CD4-positive, alpha-beta T cell treated with Interleukin-15 for 1 hour (primary cell): ENCODE data around the gene TEX19.
"Not testable (repeated sequence)": the region's sequence is repeated elsewhere in the genome, so short reads cannot be mapped to it uniquely, and the experiment has no call there.

Experiments
- DNase-seq: peaks from one replicate; pipeline ENCODE4 v3.0.0-alpha.2; 2020

Gene TEX19

GRCh38 chr17:82377924-82378740 is 19.1 kb downstream of the TEX19 start:
- no peak for DNase-seq

DNA sequence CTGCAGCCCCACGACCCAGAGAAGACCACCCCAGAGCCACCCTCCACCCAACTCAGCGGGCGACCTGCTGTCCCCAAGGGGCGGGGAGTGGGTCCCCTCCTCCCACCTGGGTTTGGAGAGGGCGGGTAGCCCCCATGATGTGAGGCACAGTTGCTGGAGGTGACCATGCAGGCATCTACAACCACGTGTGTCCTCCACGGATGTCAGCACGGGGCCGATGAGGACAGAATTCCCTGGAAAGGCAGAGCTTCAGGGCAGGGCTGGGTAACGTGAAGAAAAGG is 19.6 kb downstream of the TEX19 start:
- no peak for DNase-seq

- DNase-seq: no peak
Measured at GRCh38 chr17:82380860-82381702, 22.0 kb downstream of the TEX19 start.

- DNase-seq: not testable (repeated sequence)
Measured at GRCh38 chr17:82381703-82382009, 22.6 kb downstream of the TEX19 start.

DNA sequence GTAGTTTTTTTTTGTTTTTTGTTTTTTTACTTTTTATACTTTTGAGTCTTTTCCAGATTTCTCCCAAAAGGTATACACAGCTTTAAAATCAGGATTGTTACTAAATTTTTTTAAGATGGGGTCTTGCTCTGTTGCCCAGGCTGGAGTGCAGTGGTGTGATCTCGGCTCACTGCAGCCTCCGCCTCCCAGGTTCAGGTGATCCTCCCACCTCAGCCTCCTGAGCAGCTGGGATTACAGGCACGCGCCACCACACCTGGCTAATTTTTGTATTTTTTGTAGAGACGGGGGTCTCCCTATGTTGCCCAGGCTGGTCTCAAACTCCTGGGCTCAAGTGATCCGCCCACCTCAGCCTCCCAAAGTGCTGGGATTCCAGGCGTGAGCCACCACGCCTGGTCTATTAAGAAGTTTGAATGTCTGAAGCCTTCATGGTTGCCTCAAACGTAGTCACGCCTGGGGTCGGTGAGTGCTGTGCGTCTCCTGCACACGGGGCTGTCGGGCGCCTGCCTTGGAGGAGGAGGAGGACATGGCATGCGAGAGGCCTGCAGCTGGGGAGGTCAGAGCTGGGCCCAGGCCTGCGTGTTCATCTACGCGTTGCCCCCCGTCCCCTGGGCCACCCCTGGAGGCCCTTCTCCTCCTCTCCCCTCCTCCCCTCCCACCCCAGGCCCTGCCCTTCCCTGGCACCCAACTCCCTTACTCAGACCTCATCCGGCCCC is 23.3 kb downstream of the TEX19 start:
- DNase-seq: not testable (repeated sequence)

DNA sequence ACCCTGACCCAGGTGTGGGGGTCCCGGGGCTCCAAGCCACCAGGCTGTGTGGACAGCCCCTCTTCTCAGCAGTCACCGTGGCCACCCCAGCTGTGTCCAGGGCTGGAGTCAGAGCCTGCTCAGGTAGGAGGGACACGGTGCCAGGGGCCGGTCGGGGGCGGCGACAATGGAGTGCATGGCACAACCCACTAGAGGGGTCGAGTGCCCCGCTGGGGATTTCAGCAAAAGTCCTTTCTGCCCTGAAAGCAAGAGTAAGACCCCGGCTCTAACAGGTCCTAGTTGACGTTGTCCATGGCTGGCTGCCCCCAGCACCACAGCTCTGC is 23.8 kb downstream of the TEX19 start:
- DNase-seq: no peak

GRCh38 chr17:82383411-82383810 is 24.4 kb downstream of the TEX19 start:
- no peak for DNase-seq

- no peak for DNase-seq
Measured at GRCh38 chr17:82384051-82384729, 25.1 kb downstream of the TEX19 start.

GRCh38 chr17:82384730-82385481 is 25.9 kb downstream of the TEX19 start:
- DNase-seq: no peak

- DNase-seq: no peak
Measured at GRCh38 chr17:82385559-82386254, 26.7 kb downstream of the TEX19 start.

GRCh38 chr17:82386255-82386831 is 27.3 kb downstream of the TEX19 start:
- DNase-seq: no peak

DNA sequence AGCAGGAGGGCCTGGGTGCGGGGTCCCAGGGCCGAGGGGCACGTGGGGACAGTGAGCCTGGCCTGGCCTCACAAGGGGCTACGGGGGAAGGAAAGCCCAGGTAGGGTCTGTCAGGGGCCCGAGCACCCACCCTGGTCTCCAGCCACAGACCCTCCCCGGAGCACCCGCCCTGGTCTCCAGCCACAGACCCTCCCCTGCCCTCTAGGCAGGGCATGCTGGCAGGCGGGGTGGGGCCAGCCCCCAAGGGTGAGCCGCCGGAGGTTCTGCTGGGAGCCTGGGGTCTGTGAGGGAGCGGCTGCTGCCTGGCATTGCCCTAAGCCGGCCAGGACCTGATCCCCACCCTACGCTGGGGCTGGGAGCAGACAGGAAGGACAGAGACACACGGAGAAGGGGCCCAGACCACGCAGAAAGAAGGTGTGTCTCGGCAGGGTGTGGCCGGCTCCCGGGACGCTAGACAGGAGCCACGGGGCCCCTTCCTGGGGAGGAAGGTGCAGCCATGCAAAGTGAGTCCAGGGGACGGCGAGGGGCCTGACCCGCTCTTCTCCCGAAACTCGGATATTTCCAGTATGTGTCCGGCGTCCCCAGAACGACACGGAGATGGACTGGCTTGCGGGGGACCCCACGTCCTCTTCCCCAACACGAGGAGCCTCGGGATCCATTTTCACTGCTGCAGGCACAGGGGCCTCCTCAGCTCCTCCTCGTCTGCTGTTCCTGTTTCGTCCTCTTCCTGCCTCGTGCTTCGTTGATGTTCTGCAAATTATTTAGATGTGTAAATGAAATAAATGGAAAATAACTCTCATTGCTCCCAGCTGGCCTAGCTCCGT is 28.0 kb downstream of the TEX19 start:
- DNase-seq: no peak

- DNase-seq: no peak
Measured at GRCh38 chr17:82387705-82388106, 28.7 kb downstream of the TEX19 start.

DNA sequence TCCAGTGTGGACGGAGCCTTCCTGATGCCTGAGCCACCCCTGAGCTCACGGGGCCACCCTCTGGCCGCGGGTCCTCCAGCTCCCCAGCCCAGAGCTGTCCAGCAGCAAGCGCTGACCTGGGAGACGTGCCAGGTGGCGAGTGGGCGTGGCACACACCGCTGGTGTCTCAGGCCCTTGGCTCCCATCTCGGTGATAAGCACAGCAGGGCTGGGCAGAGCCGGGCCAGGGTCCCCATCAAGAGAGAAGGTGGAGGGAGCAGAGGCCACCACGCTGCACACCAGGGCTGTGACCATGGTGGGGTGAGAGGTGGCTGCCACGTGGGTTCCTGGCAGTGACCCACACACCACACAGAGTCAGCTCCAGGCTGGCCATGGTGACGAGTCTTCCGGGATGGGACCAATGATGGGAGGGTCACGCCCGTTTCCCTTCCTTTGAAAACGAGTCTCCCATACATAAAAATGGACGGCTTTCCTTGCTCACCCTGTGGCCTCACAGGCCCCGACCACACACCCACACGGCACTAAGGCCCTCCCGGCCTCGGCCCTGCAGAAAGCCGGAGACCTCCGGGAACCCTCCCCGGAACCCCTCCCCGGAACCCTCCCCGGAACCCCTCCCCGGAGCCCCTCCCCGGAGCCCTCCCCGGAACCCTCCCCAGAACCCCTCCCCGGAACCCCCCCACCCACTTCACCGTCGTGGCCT is 29.3 kb downstream of the TEX19 start:
- DNase-seq: no peak

- DNase-seq: no peak
Measured at GRCh38 chr17:82388922-82389283, 29.9 kb downstream of the TEX19 start.

- no peak for DNase-seq
Measured at GRCh38 chr17:82389379-82389778, 30.3 kb downstream of the TEX19 start.

GRCh38 chr17:82390015-82390859 is 31.2 kb downstream of the TEX19 start:
- no peak for DNase-seq

DNA sequence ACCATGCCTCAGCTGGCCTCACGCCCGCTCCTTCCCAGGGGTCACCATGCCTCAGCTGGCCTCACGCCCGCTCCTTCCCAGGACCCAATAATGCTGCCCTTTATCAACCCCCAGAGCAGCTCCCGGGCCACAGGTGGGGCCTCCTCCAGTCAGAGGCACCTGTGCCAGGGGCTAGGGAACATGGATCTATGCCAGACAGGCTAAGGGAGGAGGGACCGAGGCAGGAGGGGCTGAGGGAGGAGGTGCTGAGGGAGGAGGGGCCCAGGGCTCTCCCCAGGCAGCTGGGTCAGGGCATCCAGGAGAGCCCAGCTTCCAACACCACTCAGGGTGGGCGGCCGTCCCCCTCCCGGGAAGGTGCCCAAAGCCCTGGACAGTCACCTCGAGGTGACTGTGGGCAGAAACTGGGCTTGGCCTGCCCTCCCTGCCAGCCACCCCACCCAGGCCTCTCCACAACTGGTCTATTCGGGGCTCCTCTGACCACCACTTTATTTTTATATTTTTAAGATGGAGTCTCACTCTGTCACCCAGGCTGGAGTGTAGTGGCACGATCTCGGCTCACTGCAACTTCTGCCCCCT is 31.9 kb downstream of the TEX19 start:
- DNase-seq: no peak
